LNCaP clone FGC (cell line): ENCODE data around the gene CCL5.

Source experiments
- DNase-seq: peaks from one replicate; pipeline ENCODE4 v3.0.0-alpha.2; 2011; ENCODE audit warnings: low read depth
- H3K4me3 ChIP-seq: 2 replicates; pipeline ENCODE4 v1.5.1; 2011; ENCODE audit warnings: mild to moderate bottlenecking, low read depth, low read length, control low read depth
- CTCF ChIP-seq: IDR thresholded peaks from 2 replicates; pipeline ENCODE4 v1.5.1; 2012; ENCODE audit warnings: mild to moderate bottlenecking; ENCODE audit not compliant: control insufficient read depth, insufficient read depth; ENCODE audit errors: extremely low read depth

The CCL5 gene

GRCh38 chr17:35841505-35841904 lies 38.7 kb downstream of the CCL5 start:
- no peak for DNase-seq
- no peak for TF ChIP-seq CTCF
- H3K4me3 ChIP-seq: no peak overlapping the region

- TF ChIP-seq CTCF: no peak
- no peak for DNase-seq
- H3K4me3 ChIP-seq: no peak overlapping the region
Observed at GRCh38 chr17:35841101-35841500, 39.1 kb downstream of the CCL5 start.

- DNase-seq: no peak
- TF ChIP-seq CTCF: no peak
- H3K4me3 ChIP-seq: no peak overlapping the region
Observed at GRCh38 chr17:35825206-35825605, 55.0 kb downstream of the CCL5 start.
